Measurements from ENCODE around the gene TCF3.

- TF ChIP-seq RAD21 (IDR thresholded peaks at IDR 0.05; ENCODE audit: low read depth) (no peak), YY1 (IDR thresholded peaks at IDR 0.05; ENCODE audit: extremely low read depth, insufficient replicate concordance, low read depth, low read length) (no peak), CTCF (IDR thresholded peaks at IDR 0.05 in 2 of 3, conservative IDR thresholded peaks at IDR 0.05 in 1 of 3; ENCODE audit: borderline replicate concordance in 1 of 3, insufficient read depth in 1 of 3, low read depth in 2 of 3, low read length in 2 of 3) (no peak), EZH2phosphoT487 (IDR thresholded peaks at IDR 0.05; ENCODE audit: borderline replicate concordance) (no peak), REST (IDR thresholded peaks at IDR 0.05; ENCODE audit: low read depth) (no peak), POLR2A (IDR thresholded peaks at IDR 0.05; ENCODE audit: borderline replicate concordance, extremely low read depth, insufficient read depth, insufficient read length) (no peak), EZH2 (IDR thresholded peaks at IDR 0.05) (no peak), POLR2AphosphoS5 (IDR thresholded peaks at IDR 0.05; ENCODE audit: low read depth, low read length) (no peak), CEBPB (IDR thresholded peaks at IDR 0.05; ENCODE audit: low read depth) (no peak), SIN3A (IDR thresholded peaks at IDR 0.05; ENCODE audit: low read depth) (no peak), JUND (IDR thresholded peaks at IDR 0.05) (no peak)
- TF ChIP-seq, protein P1, sequence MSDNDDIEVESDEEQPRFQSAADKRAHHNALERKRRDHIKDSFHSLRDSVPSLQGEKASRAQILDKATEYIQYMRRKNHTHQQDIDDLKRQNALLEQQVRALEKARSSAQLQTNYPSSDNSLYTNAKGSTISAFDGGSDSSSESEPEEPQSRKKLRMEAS (IDR thresholded peaks at IDR 0.05), result no peak
Observed at GRCh38 chr19:1609103-1609396, 43.4 kb downstream of the TCF3 start.

Data from HCT116 (cell line).